ENCODE results near the gene FAM227A.
"Not testable (repeated sequence)": the region's sequence is repeated elsewhere in the genome, so short reads cannot be mapped to it uniquely, and the experiment has no call there.

FAM227A gene

DNA sequence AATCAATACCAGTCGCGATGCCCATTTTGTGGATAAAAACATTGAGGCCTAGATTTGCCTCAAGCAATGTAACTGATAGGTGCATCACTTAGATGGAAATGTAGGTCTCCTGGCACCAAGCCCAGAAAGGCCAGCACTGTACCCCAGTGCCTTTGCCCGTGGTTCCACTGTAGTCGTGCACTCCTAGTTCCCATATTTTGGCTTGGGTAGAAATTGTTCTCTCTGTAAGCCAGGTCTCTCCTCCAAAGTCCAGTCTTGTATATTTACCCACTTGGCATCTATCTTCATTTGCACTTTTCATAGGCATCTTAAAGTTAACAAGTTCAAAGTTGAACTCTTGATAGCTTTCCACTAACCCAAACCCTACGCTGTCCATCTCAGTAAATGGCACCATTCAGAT, 44.6 kb downstream of the FAM227A start:
- TF ChIP-seq ZFX (IDR thresholded peaks at IDR 0.05; ENCODE audit: borderline replicate concordance): no peak
- TF ChIP-seq, protein P1, sequence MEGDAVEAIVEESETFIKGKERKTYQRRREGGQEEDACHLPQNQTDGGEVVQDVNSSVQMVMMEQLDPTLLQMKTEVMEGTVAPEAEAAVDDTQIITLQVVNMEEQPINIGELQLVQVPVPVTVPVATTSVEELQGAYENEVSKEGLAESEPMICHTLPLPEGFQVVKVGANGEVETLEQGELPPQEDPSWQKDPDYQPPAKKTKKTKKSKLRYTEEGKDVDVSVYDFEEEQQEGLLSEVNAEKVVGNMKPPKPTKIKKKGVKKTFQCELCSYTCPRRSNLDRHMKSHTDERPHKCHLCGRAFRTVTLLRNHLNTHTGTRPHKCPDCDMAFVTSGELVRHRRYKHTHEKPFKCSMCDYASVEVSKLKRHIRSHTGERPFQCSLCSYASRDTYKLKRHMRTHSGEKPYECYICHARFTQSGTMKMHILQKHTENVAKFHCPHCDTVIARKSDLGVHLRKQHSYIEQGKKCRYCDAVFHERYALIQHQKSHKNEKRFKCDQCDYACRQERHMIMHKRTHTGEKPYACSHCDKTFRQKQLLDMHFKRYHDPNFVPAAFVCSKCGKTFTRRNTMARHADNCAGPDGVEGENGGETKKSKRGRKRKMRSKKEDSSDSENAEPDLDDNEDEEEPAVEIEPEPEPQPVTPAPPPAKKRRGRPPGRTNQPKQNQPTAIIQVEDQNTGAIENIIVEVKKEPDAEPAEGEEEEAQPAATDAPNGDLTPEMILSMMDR (IDR thresholded peaks at IDR 0.05): no peak
- H3K27ac ChIP-seq: no peak overlapping the region

DNA sequence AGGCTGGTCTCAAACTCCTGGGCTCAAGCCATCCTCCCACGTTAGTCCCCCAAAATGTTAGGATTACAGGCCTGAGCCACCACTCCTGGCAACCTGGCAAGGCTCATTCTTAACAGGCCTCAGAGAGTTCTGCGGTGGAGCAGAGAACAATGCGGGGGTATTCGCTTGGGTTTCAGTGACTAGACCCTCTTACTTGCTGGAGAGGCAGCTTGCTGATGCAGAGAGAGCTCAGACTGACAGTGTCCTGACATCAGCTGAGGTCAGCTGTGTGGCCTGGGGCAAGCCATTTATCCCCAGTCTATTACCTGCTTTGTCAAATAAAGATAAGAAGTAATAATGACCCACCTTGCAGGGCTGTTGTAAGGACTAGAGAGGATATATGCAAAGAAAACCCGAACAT, 46.0 kb downstream of the FAM227A start:
- H3K27ac ChIP-seq: no peak overlapping the region
- no peak for TF ChIP-seq ZFX (IDR thresholded peaks at IDR 0.05; ENCODE audit: borderline replicate concordance)
- TF ChIP-seq, protein P1 (IDR thresholded peaks at IDR 0.05): no peak

DNA sequence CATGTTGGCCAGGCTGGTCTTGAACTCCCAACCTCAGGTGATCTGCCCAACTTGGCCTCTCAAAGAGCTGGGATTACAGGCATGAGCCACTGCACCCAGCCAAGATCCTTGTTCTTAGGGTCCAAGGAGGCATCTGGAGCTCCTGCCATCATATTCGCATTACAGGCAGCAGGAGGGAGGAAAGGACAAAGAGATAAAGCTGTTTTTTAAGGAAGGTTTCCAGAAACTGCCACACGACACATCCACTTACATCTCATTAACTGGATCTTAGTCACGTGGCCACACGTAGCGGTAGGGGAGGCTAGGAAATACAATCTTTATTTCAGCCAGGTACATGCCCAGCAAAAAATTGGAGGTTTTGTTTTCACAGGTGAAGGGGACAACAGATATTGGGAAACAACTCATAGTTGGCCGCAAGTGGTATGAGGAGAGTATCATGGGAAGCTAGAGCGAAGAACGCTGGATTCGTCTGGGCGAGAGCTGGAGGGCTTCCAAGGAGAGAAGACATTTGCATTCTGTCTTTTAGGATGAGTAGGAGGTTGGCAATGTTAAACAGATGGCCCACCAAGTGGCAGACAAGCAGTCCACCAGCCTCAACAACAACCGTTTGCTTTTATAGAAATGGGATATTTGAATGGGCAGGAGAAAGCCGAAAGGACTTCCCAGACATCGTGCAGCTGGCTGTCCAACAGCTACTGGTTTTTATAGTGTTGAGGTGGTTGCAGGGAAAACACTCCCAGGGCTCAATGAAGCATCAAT, 47.0 kb downstream of the FAM227A start:
- TF ChIP-seq, protein P1 (IDR thresholded peaks at IDR 0.05): no peak
- no peak for TF ChIP-seq ZFX (IDR thresholded peaks at IDR 0.05; ENCODE audit: borderline replicate concordance)
- no peak overlapping the region for H3K27ac ChIP-seq

DNA sequence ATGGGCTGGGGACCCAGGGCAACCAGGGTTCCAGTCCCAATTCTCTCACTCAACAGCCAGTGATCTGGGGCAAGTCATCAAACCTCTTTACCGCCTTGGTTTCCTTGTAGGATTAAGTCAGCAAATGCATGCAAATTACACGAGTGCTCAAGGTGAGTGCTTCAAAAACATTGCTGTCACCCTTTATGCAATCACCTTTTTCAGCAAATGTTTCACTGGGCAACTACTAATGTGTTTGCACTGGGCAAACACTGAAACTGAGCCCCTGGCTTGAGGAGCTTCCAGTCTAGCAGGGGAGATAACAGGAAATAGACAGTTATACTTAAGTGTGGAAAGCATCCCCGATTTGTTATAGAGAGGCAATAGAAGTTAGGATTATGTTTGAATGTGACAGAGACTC, 48.5 kb downstream of the FAM227A start:
- no peak overlapping the region for H3K27ac ChIP-seq
- no peak for TF ChIP-seq ZFX (IDR thresholded peaks at IDR 0.05; ENCODE audit: borderline replicate concordance)
- TF ChIP-seq, protein P1 (IDR thresholded peaks at IDR 0.05): no peak

DNA sequence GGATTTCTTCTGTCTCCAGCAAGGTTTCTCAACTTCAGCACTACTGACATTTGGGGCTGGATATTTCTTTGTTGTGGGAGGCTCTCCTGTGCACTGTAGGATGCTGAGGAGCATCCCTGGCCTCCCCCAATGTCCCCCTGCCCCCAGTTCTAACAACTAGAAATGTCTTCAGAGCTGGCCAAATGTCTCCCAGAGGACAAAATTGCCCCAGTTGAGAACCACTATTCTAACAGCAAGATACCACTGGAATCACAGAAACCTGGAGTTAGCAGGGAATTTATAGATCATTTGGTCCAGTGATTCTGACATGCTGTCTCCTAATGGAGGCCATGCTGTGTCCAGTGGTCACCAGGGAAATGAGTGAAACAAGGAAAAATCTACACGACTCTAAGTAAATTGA, 54.0 kb downstream of the FAM227A start:
- H3K27ac ChIP-seq: no peak overlapping the region
- TF ChIP-seq, protein P1 (IDR thresholded peaks at IDR 0.05): no peak
- TF ChIP-seq ZFX (IDR thresholded peaks at IDR 0.05; ENCODE audit: borderline replicate concordance): no peak

DNA sequence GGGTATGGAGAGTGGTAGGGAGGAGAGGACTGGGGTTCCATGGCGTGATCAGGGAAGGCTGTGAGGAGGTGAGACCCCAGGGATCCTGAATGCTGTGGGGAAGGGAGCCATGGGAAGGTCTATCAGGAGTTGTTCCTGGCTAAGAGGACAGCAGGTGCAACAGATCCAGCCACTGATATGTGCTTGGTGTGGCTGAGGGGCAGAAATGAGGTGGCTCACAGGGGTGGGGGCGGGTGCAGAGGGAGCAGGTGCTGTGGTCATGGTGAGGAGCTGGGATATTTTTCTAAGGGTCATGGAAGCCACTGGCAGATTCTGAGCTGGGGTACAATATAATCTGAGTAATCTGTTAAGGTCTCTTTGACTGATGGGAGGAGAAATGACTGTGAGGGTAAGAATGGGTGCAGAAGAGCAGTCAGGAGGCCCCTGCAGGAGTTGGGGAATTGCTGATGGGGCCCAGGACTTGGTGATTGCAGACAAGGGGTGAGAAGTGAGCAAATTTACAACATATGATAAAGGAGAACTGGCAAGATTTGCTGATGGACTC, 54.9 kb downstream of the FAM227A start:
- TF ChIP-seq, protein P1 (IDR thresholded peaks at IDR 0.05): no peak
- TF ChIP-seq ZFX (IDR thresholded peaks at IDR 0.05; ENCODE audit: borderline replicate concordance): no peak

DNA sequence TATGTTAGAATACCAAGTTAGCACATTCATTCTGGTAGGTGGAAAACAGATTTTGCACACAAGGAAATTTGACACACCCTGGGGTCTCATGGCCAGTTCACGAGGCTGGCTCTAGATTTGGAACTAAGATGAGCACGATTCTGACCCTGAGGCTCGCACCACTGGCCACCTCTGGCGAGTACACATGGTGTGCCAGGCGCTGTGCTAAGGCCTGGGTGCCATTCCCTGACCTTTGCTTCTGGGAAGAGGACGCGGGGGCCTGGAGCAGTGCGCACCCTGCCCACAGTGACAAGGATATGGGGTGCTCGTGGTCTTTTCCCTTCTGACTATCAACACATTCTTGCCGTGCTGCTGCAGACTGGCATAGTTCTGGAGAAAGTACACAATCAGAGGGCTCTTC, 56.7 kb downstream of the FAM227A start:
- TF ChIP-seq ZFX (IDR thresholded peaks at IDR 0.05; ENCODE audit: borderline replicate concordance): no peak
- TF ChIP-seq, protein P1 (IDR thresholded peaks at IDR 0.05): no peak
- no peak overlapping the region for H3K27ac ChIP-seq

More for the DNA sequence above, 54.9 kb downstream of the FAM227A start:
- no peak overlapping the region for H3K27ac ChIP-seq

DNA sequence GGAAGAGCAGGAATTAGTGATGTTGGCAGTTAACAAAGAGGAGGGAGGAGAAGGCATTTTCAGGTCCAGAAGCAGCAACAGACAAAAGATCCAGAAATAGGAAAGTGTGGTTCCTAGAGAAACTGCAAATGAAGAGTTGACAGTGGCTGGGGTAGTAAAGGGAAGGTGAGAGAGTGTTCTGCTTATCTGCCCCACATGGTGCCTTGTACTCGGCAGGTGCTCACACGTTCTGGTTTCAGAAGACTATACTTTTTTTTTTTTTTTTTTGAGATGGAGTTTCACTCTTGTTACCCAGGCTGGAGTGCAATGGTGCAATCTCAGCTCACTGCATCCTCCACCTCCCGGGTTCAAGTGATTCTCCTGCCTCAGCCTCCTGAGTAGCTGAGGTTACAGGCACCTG, 73.3 kb downstream of the FAM227A start:
- not testable (repeated sequence) for H3K27ac ChIP-seq

Data from 22Rv1 (cell line).